Bronchial epithelial cell (primary cell): ENCODE data around the gene ATF4. TPM values are rescaled to one million over a fixed set of nuclear protein-coding genes. Genes with fewer than 3 reads are reported as not detected.

ENCODE experiments used
- DNase-seq: peaks from one replicate; pipeline ENCODE4 v3.0.0-alpha.2; 2010; ENCODE audit warnings: low read depth
- FAIRE-seq: peaks from 2 replicates; lab custom pipeline; 2011; peaks lifted over from hg19 to GRCh38; lab: Jason Lieb, UNC
- H3K27me3 ChIP-seq: 2 replicates; pipeline ENCODE4 v1.5.1; 2011; ENCODE audit warnings: low read length; ENCODE audit not compliant: control insufficient read depth, insufficient read depth
- H3K36me3 ChIP-seq: 2 replicates; pipeline ENCODE4 v1.5.1; 2011; ENCODE audit warnings: low read length; ENCODE audit not compliant: control insufficient read depth, insufficient read depth
- H3K4me3 ChIP-seq: 2 replicates; pipeline ENCODE4 v1.5.1; 2011; ENCODE audit warnings: mild to moderate bottlenecking, low read depth, low read length, control low read depth
- total RNA-seq: library from RNA; depleted of rRNA; stranded (reverse); fragments of >200 nt; gene quantifications from 2 replicates; pipeline ENCODE4 v1.2.1, GENCODE V29; 2014
- TF ChIP-seq, protein P1 (sequence below): IDR thresholded peaks from 2 replicates; pipeline ENCODE4 v1.5.1; 2011; ENCODE audit warnings: mild to moderate bottlenecking, moderate library complexity, low read length, control low read depth, inconsistent platforms; ENCODE audit not compliant: insufficient read depth, severe bottlenecking

Gene ATF4
- total RNA-seq, 1 donor from 2014 or later: 410 TPM

- TF ChIP-seq, protein P1, sequence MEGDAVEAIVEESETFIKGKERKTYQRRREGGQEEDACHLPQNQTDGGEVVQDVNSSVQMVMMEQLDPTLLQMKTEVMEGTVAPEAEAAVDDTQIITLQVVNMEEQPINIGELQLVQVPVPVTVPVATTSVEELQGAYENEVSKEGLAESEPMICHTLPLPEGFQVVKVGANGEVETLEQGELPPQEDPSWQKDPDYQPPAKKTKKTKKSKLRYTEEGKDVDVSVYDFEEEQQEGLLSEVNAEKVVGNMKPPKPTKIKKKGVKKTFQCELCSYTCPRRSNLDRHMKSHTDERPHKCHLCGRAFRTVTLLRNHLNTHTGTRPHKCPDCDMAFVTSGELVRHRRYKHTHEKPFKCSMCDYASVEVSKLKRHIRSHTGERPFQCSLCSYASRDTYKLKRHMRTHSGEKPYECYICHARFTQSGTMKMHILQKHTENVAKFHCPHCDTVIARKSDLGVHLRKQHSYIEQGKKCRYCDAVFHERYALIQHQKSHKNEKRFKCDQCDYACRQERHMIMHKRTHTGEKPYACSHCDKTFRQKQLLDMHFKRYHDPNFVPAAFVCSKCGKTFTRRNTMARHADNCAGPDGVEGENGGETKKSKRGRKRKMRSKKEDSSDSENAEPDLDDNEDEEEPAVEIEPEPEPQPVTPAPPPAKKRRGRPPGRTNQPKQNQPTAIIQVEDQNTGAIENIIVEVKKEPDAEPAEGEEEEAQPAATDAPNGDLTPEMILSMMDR: peak; percentile 85
- Histone ChIP-seq H3K36me3 (no peaks in the 10 kb centered on the region), H3K27me3 (no peaks in the 10 kb centered on the region), H3K4me3 (no peak overlapping the region)
- DNase-seq: peak; percentile 27
- FAIRE-seq: no peak
These were observed 24.1 kb upstream of the ATF4 start for GRCh38 chr22:39496131-39496838.

- DNase-seq (no peak), FAIRE-seq (no peak)
- no peak overlapping the region for H3K4me3 ChIP-seq
- H3K27me3 ChIP-seq: no peaks in the 10 kb centered on the region
- H3K36me3 ChIP-seq: no peaks in the 10 kb centered on the region
- TF ChIP-seq, protein P1: no peak
These were observed 22.9 kb upstream of the ATF4 start for GRCh38 chr22:39497429-39497828.

GRCh38 chr22:39498368-39498767, 22.0 kb upstream of the ATF4 start:
- H3K36me3 ChIP-seq: no peaks in the 10 kb centered on the region
- no peak overlapping the region for H3K4me3 ChIP-seq
- H3K27me3 ChIP-seq: no peaks in the 10 kb centered on the region
- DNase-seq (no peak), FAIRE-seq (no peak)
- TF ChIP-seq, protein P1: no peak

DNA sequence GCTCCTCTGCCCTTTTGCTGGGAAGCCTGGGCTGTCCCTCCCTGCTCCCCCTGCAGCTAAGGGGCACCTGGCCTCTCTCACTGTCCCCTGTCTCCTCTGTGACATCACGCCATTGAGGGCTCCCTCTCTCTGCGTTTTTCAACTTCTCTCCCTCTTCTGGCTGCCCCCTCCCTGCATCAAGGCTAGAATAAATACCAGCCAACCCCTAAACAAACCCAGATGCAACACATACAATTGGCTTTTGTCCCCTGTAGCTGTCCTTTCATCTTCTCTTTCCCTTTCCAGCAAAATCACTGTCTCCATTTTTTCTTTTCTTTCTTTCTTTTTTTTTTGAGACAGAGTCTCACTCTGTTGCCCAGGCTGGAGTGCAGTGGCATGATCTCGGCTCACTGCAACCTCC, 21.6 kb upstream of the ATF4 start:
- H3K36me3 ChIP-seq: no peaks in the 10 kb centered on the region
- FAIRE-seq: no peak

GRCh38 chr22:39500101-39500500, 20.3 kb upstream of the ATF4 start:
- Histone ChIP-seq H3K4me3 (no peak overlapping the region), H3K27me3 (no peaks in the 10 kb centered on the region), H3K36me3 (peaks cover 9% of the 10 kb centered on the region)
- DNase-seq (no peak), FAIRE-seq (no peak)
- TF ChIP-seq, protein P1: no peak

More for the DNA sequence above, 21.6 kb upstream of the ATF4 start:
- no peak overlapping the region for H3K4me3 ChIP-seq
- no peaks in the 10 kb centered on the region for H3K27me3 ChIP-seq
- TF ChIP-seq, protein P1: no peak
- DNase-seq: no peak
